Measurements from ENCODE around the gene TOMM6.

DNA sequence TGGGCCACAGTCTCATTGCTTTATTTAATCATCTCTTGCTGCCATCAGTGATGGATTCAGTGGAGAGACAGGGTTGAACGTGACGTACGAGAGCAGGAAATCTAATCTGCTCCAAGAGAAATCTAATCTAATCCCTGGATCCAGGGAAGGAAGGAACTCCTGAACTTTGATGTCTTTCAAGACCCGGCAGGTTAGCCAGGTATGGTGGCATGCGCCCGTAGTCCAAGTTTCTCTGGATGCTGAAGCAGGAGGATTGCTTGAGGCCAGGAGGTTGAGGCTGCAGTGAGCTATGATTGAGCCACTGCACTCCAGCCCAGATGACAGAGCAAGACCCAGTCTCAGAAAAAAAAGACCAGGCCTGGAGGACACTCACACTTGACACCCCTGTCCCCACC lies 28.9 kb upstream of the TOMM6 start:
- TF ChIP-seq, protein P1, sequence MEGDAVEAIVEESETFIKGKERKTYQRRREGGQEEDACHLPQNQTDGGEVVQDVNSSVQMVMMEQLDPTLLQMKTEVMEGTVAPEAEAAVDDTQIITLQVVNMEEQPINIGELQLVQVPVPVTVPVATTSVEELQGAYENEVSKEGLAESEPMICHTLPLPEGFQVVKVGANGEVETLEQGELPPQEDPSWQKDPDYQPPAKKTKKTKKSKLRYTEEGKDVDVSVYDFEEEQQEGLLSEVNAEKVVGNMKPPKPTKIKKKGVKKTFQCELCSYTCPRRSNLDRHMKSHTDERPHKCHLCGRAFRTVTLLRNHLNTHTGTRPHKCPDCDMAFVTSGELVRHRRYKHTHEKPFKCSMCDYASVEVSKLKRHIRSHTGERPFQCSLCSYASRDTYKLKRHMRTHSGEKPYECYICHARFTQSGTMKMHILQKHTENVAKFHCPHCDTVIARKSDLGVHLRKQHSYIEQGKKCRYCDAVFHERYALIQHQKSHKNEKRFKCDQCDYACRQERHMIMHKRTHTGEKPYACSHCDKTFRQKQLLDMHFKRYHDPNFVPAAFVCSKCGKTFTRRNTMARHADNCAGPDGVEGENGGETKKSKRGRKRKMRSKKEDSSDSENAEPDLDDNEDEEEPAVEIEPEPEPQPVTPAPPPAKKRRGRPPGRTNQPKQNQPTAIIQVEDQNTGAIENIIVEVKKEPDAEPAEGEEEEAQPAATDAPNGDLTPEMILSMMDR (IDR thresholded peaks at IDR 0.05): no peak
- TF ChIP-seq, protein P2, sequence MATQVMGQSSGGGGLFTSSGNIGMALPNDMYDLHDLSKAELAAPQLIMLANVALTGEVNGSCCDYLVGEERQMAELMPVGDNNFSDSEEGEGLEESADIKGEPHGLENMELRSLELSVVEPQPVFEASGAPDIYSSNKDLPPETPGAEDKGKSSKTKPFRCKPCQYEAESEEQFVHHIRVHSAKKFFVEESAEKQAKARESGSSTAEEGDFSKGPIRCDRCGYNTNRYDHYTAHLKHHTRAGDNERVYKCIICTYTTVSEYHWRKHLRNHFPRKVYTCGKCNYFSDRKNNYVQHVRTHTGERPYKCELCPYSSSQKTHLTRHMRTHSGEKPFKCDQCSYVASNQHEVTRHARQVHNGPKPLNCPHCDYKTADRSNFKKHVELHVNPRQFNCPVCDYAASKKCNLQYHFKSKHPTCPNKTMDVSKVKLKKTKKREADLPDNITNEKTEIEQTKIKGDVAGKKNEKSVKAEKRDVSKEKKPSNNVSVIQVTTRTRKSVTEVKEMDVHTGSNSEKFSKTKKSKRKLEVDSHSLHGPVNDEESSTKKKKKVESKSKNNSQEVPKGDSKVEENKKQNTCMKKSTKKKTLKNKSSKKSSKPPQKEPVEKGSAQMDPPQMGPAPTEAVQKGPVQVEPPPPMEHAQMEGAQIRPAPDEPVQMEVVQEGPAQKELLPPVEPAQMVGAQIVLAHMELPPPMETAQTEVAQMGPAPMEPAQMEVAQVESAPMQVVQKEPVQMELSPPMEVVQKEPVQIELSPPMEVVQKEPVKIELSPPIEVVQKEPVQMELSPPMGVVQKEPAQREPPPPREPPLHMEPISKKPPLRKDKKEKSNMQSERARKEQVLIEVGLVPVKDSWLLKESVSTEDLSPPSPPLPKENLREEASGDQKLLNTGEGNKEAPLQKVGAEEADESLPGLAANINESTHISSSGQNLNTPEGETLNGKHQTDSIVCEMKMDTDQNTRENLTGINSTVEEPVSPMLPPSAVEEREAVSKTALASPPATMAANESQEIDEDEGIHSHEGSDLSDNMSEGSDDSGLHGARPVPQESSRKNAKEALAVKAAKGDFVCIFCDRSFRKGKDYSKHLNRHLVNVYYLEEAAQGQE (IDR thresholded peaks at IDR 0.05; ENCODE audit: insufficient read depth in 1 of 2, low read depth in 2 of 2, low read length in 1 of 2): no peak
- no peak for TF ChIP-seq POLR2AphosphoS5 (IDR thresholded peaks at IDR 0.05; ENCODE audit: low read depth, low read length)
